Measurements from ENCODE around the gene MYO1E.
"Not testable (repeated sequence)": the region's sequence is repeated elsewhere in the genome, so short reads cannot be mapped to it uniquely, and the experiment has no call there.

Gene MYO1E

DNA sequence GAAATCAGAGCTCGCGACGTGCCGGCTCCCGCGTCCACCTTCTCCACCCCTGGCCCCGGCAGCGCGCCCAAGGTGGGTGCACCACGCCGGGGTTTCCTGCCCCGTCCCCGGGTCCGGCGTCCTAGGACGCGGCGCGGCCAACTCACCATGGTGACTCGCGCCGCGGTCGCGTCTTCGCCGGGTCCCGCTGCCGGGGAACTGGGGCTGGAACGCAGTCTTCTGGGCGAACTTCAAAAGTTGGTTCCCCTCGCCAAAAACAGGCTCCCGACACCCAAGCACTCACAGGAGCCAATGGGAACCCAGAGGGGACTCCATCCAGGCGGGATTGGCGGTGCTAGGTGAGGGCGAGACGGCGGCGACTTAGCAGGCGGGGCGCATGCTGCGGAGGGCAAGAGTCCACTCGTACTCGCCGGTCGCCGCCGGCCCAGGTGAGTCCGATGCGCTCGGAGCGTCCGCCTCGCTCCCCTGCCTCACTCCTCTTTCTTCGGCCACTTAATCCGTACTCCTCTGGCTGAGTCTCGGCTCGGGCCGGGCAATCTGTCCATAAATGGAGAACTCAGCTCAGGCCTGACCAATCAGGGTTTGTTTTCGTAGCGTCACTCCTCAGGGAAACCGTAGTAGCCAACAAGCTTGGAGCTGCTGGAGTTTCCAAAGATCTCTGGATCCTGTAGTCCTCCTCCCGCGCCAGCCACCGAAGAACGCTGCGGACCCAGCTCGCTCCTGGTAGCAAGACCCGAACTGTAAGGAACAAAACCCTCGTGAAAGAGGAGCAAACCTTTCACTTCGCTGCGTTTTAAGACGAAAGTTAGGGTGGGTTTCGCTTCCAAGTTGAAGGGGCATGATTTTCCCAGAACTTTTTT, at the start of gene MYO1E:
Gene MYO1E (minus strand): TSS at position 520 of the 860 bp plus-strand sequence. CDS start 371 bp downstream, at position 149.
- DNase-seq = peak; percentile 7

DNA sequence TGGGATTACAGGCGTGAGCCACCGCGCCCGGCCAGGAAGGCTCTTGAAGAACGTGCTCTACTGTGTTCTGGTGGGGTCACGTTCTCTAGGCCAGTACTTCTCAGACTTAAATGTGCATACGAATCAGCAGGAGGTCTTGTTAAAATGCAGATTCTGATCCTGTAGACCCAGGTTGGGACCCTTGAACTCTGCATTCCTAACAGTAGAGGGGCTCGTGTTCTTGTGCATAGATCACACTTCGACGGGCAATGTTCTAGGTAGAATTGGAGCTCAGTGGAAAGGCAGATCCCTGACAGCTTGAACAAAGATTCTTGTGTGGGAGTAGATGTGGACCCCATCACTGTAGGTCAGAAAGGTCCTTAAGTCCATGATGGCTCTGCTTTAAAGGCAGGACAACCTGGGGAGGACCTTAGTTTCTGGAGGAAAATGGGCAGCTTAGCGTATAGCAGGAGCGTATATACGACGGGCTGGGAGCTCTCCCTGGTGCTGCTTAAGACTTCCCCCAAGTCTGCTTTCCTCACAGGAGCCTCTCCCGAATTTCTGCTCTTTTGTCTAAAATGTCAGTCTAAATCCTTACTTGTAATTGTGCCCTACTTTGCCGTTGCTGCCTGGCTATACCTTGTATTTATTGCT, 48.4 kb upstream of the MYO1E start:
- DNase-seq = no peak

DNA sequence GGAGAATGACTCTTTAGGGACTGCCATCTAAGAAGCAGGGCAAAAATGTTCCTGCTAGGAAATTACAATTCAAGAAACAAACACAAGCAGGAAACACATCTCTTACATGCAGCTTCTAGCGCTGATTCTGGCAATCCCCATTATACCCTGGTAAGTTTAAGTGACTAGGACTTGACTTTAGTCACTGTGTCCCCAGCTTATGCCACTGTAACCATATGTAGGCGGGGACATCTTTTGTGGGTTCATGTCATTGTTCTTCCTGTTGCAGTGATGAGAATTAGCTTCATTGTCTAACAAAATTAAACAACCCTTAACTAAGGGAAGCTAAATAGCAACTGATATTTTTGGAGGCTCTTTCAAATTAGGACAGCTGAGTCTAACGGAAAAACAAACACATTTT, 47.4 kb upstream of the MYO1E start:
- DNase-seq = no peak

DNA sequence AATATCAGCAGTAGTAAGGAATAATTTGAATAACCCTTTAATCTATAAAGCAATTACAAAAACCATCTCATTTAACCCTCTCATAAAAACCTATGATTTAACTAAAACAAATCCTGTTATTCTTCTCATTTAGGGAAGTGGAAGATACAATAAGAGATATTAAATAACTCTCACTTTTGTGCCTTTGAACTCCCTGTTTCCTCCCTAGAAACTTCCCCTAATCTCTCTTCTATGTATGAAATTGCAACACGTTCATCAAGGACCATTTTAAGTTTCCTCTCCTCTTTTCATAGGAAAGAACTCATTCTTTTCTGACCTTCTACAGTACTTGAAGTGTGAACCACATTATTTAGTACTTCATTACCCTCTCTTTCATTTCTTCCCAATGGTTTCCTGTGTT, 46.5 kb upstream of the MYO1E start:
- DNase-seq = no peak

DNA sequence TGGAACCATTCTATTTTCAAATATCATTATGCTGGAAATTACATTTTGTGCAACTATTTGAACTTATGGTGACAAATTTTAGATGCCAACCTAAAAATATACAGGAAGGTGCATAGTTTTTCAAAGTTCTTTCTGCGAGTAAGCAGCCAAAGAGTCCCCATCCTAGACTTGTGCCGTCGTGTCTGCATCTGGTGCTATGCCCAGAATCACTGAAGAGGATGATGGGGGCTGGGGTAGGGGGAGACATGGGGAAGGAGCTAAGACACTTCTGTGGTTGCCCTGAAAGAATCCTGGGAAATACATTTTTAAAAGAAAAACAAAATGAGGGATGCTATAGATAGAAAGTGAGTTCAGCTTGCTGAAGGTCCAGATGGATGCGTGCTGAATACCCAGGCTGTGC, 44.1 kb upstream of the MYO1E start:
- DNase-seq = no peak

DNA sequence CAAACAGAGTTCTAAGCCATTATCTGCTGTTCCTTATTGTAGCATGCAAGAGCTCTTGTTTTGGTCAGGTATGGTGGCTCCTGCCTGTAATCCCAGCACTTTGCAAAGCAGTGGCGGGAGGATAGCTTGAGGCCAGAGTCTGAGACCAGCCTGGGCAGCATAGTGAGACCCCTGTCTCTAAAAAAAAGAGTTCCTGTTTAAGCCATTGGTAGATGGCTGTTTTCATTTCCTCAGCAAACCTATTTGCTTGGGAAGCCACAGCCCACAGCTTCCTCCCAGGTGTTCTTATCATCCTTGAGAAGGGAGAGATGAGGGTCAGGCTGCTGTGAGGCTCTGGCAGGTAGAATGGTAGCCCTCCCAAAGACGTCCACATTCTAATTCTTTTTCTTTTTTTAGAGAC, 40.9 kb upstream of the MYO1E start:
- no peak for DNase-seq

DNA sequence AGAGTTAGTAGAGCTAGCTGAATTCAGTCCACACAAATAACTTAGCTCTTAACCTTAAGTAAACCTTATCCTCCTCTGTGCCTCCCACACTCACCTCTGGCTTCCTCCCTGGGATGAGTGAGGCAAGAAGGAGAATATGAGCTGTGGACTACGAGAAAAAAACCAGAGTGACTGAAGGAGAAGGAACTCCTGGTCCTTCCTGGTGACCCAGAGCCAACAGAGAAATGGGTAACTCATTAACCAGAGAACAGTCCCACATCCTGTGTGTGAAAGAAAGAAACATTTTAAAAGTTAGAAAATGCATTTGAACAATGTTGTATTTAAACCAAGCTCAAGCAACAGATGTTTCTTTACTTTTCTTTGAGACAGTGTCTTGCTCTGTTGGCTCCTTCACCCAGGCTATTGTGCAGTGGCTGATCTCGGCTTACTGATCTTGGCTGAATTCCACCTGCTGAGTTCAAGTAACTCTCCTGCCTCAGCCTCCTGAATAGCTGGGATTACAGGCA, 37.8 kb upstream of the MYO1E start:
- no peak for DNase-seq

DNA sequence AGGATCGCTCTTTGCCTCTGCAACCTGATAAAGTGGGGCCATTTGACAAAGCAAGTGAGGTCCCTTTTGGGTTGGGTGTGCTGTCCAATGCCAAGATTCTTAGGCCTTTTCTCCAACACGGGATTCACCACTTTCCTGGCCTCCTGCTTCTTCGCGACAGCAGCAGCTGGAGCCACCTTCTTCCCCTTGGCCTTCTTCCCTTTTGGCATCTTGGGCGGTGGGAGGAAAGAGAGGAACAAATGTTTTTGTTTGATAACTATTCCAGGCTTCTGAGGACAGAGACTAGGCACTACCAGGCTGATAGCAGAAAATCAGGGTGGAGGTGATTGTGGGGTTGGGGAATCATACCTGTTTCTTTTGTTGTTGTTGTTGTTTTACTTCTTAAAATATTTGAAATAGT, 35.3 kb upstream of the MYO1E start:
- no peak for DNase-seq

DNA sequence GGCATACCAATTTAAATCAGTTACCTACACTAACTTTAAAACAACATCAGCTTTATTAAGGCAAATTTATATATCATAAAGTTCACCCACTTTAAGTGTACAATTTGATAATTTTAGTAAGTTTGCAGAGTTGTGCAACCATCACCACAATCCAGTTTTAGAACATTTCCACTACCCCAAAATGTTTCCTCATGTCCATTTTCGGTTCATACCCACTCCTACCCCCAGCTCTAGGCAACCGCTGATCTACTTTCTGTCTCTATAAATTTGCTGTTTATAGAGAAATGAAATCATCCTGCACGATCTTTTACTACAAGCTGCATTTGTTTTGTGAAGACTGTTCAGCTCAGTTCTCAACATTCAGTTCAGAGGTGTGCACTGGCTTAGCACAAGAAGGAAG, 33.8 kb upstream of the MYO1E start:
- no peak for DNase-seq

DNA sequence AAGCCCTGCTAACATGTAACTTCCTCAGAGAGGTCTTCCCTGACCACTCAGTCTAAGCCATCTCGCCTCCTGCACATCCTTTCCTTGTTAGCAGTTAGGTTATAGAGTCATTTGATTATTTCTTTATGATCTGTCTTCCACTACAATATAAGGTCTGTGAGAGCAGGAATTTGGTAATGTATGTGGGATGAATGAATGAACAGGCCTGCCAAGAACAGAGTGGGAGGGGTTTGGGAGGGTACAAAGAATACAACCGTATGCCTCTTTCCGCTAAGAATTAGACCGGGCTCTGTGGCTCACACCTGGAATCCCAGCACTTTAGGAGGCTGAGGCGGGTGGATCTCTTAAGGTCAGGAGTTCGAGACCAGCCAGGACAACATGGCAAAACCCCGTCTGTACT, 32.4 kb upstream of the MYO1E start:
- DNase-seq = no peak

DNA sequence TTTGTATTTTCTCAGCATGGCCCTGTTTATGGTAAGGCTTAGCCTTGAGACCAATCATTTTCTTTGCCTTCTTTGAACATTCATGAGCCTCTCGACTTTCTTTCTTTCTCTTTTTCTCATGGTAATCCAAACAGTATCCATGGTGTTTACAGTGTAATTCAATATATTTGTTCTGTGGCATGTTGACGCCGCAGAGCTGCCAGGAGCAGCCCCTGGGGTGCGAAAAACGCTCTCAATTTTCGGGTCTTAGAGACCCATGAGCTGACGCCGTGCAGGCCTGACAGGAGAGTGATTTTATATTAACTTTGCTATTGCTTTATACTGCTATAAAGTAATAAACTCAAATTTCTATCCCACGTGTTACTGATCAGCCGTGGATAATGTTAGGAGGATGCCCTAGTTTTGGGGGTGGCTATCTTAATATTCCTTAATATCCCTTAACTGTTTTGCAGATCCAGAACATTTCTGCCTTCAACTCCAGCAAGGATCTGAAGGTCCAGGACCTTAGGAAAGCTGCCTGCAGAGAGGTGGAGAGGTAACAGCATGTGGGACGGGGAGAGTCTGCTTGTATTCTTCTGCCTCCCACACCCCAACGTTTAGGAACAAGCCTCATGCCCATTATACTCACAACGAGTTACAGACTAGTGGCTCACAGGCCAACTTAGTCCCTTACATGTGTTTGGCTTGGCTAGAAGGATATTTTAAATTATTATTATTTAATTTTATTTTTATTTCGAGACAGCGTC, 29.3 kb upstream of the MYO1E start:
- DNase-seq = no peak

DNA sequence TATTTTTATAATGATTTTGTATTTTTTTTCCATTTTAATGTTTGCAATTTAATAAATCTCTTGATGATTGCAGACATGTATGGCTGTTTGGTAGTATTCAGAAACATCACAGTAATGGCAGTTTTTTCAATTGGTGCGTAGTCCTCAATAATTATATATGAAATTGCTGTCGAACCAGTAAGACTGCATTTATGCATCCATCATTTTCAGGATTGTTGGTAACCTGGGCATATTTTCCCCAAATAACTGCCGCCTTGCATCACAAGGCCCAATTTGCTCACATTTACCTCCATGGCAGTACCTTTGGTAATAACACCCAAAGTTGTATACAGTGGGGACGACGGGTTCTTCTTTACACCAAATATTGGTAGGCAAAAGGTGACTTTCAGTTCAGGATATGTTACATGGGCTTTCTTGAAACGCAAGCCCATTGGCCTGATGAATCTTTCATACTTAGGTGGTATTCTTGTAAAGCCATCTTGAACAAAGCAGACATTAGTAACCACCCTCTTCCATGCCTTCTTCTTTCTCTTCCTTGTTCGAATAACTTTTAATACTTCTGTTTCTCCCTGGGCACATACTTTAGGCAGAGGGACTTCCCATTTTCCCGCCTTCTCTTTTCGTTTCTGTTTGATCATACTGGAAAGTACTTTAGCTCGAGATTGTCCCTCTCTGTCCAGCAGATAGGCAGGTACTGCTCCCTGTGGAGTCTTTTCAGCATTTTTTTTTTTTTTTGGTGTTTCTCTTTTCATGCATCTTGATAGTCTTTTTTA, 28.6 kb upstream of the MYO1E start:
- not testable (repeated sequence) for DNase-seq

DNA sequence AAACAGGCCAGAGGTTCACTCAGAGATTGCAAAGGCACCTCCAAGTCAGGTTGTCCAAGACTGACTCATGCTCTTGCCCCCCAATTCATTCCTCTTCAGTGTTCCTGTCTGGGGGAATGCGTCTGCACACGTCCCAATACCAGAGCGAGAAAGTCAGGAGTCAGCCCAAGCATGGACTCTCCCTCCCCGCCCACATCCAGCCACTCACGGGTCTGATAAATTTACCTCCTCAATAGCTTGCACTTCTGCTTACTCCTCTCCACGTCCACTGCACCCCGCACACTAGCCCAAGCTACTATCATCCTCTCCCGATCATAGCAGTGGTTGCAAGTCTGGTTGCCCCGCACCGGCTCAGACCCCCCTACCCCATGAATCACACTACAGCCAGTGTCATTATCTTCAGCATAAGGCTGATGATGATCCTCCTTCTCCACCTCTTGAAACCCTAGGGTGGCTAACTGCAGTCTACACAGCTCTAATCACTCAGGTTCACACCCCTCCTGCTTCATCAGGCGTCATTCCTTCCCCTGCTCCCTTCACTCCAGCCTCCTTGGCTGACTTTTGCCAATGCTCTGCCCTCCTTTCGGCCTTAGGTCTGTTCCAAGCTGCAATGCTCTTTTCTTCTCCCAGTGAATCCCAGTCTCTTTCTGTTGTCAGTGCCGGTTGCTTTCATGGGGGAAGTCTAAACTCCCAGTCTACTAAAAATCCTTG, 27.6 kb upstream of the MYO1E start:
- DNase-seq = no peak

DNA sequence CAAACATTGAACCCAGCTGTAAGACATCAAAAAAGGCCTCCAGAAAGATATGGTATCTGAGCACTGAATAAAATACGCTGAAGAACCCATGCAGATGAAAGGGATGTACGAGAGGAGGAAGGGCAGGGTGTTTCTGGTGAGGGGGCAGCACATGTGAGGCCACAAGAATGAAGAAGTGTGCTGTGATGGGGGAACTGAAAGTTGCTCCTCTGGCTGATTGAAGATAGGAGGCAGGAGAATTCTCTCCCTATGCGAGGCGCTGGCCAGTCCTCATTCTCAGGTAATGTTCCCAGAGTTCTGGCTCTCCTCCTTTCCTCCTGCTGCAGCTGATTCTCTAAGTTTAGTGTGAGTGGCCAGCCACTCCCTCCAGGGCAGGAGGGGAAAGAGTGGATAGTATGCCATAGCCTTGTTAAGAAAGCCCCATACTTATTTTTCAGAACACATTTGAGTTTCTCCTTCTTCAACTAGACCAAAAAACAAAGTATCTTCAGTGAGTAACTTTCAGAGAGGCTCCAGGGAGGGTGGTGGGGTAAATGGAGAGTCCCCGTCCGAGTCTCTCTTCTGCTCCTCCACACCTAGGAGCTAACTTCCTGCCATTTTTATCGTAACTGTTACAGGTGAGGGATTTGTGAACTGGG, 26.9 kb upstream of the MYO1E start:
- DNase-seq = no peak

DNA sequence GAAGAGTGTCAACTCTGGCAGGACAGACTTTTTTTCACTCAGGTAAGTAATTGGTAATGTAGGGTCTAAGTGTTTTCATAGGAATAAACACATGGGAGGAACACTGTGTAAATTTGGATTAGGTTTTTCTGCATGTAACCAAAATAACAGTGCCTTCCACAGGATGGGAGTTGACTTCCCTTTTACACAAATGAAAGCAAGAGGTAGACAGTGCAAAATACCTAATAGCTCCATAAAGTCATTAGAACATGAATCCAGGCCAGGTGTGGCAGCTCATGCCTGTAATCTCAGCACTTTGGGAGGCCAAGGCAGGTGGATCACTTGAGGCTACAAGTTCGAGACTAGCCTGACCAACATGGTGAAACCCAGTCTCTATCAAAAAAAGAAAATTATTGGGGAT, 25.5 kb upstream of the MYO1E start:
- no peak for DNase-seq

DNA sequence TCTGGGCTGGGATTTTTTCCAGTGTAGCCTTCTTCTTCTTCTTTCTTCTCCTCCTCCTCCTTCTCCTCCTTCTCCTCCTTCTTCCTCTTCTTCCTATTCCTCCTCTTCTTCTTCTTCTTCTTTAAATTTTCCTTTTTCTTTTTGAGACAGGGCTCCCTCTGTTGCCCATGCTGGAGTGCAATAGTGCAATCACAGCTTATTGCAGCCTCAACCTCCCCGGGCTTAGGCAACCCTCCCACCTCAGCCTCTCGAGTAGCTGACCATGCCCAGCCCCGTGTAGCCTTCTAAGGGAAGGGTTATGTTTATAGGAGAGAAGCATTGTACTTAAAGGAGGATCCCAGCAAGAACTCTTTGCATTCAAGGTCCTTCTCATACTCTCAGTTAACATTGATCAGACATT, 24.0 kb upstream of the MYO1E start:
- DNase-seq = no peak

DNA sequence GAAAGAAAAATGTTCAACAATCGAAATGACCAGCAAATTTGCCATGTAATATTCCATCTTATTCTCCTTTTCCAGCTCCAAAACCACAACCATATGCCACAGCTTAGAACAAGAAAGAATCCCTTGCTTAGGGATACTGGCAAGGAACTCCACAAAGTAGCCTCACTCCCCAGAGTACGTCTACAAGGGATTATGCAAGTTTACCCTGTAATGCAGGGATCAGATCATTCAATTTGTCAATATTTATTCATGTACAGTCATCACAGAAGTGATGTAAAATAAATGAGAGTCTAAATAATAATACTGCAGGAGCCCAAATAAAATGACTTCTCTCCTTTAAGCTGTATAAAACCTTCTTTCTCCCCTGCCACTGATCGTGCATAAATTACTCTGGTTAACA, 23.5 kb upstream of the MYO1E start:
- DNase-seq = no peak

DNA sequence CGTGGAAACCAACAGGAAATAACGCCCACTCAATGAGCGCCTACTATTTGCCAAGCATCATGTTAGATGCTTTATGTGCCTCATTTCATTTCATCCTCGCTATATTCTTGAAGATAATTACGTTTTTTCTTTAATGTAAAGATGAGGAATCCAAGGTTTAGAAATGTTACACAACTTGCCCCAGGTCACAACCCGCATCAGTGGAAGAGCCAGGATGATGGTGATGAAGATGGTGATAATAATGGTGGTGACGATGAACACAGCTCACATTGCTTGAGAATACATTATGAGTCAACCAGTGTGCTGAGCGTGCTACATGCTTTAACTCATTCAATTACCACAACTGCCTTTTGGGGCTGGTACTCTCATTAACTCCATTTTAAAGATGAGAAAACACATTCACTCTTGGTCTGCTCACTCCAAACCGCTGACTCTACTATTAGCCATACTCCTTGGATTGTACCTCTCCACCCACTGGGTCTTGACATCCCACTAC, 21.5 kb upstream of the MYO1E start:
- DNase-seq = no peak

DNA sequence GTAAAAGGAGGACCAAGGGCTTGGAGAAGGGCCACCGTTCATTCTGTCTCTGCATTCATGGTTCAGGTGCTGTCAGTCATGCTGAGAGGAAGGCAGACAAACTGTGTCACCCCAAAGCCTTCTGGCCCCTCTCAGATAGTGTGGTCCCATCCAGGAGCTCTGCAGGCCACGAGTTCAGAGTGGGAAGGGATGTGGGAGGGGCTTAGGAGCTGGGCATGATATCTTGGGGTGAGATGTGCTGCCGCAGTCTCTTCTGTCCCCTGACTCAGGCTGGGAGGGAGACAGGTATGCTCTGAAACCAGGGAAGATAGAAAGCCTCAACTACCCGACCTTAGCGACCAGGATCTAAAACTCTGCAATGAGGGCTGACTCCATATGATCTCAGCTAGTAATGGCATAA, 19.6 kb upstream of the MYO1E start:
- DNase-seq = no peak

DNA sequence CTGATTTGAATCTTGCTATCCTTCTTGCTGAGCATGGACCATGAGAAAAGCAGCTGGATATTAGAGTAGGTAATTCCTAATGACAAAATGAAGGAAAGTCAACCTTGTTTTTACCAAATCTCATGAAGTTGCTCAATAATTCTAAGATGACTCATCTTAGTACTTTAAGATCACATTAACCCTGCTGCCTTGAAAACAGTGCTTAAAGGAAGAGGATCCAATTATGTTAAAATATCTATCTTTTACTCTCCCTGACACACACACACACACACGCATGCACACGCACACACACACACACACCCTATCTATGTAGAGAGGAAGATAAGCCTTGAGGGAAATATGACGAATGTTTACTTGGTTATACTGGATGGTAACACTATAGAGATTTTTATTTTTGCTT, 16.0 kb upstream of the MYO1E start:
- DNase-seq = no peak

DNA sequence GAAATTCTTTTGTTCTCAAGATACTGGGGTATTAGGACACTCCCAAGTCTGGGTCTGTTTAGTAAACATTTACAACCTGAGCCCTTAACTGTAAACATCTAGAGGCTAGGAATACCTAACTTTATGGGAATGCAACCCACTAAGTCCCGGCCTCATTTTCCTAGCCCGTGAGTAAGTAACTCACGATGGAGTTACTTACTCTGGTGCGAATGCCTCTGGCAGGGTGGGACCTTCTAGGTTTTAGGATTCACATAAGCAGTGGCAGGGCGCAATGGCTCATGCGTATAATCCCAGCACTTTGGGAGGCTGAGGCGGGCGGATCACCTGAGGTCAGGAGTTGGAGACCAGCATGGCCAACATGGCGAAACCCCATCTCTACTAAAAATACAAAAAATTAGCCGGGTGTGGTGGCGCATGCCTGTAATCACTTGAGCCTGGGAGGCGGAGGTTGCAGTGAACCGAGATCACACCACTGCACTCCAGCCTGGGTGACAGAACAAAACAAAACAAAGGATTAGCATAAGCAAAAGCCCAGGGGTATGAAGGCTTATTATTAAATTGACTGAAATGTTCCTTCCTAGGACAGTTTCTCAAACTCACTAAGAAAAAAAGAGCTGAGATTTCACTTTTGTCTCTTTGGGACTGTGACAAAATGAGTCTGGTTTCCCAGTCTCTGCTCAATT, 14.7 kb upstream of the MYO1E start:
- not testable (repeated sequence) for DNase-seq

Measured in stimulated activated CD4-positive, alpha-beta T cell treated with anti-CD3 and anti-CD28 coated beads, Interleukin-4, amount 100 ng/mL, for 24 hours (primary cell).